IMR-90 (cell line): ENCODE data around the gene PPP1R12C.

Source experiments
- CEBPB ChIP-seq: IDR thresholded peaks from 2 replicates; pipeline ENCODE4 v1.6.1; 2012; ENCODE audit warnings: low read depth, low read length, improper control_type of control experiment
- CHD1 ChIP-seq: IDR thresholded peaks from 2 replicates; pipeline ENCODE4 v1.6.1; 2012; ENCODE audit warnings: low read depth, low read length, improper control_type of control experiment
- POLR2A ChIP-seq: IDR thresholded peaks from 2 replicates; pipeline ENCODE4 v1.6.1; 2012; ENCODE audit warnings: mild to moderate bottlenecking, low read depth, low read length
- RAD21 ChIP-seq: IDR thresholded peaks from 2 replicates; pipeline ENCODE4 v1.6.1; 2012; ENCODE audit warnings: low read length, improper control_type of control experiment
- RCOR1 ChIP-seq: IDR thresholded peaks from 2 replicates; pipeline ENCODE4 v1.6.1; 2012; ENCODE audit warnings: mild to moderate bottlenecking, low read length, improper control_type of control experiment; ENCODE audit not compliant: insufficient replicate concordance
- TF ChIP-seq, protein P1 (sequence below): conservative IDR thresholded peaks from 2 replicates; pipeline ENCODE4 v1.5.1; 2012; ENCODE audit warnings: mild to moderate bottlenecking, low read depth, low read length, improper control_type of control experiment

DNA sequence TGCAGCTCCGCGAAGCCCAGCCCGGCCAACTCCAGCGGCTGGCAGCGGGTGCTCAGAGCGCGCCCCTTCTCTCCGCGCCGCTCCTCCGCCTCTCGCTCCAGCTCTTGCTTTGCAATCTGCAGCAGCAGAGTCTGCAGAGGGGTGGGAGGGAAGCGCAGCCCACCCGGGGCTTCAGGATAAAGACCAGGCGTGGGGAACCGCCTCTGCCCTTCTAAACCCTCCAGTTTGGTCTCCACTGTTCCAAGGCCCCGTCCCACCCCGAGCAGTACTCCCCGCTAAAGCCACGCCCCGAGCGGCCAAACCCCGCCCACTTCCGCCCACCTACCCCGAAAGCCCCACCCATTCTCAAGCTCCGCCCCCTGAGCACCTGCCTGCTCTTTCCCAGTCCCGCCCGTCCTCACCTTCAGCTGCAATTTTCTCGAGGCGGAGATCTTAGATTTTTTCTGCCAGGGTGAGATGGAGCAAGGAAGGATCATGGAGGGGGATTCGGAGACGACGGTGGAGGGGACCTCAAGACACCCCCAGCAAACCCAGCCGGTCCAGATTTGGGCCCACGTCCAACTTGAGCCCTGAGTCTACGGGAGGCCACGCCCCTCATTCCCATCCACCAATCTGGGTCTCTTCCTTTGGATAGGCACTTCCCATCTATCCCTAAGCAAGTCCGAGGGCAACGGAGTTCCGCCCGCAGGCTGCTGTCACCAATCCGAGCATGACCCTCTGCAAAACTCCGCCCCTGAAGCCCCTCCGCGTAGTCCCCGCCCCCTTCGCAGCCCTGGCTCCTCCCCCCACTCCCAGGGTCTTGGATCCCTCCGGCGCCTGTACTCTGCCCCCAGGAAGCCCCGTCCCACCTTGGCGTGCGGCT is 39.0 kb upstream of the PPP1R12C start:
- TF ChIP-seq, protein P1, sequence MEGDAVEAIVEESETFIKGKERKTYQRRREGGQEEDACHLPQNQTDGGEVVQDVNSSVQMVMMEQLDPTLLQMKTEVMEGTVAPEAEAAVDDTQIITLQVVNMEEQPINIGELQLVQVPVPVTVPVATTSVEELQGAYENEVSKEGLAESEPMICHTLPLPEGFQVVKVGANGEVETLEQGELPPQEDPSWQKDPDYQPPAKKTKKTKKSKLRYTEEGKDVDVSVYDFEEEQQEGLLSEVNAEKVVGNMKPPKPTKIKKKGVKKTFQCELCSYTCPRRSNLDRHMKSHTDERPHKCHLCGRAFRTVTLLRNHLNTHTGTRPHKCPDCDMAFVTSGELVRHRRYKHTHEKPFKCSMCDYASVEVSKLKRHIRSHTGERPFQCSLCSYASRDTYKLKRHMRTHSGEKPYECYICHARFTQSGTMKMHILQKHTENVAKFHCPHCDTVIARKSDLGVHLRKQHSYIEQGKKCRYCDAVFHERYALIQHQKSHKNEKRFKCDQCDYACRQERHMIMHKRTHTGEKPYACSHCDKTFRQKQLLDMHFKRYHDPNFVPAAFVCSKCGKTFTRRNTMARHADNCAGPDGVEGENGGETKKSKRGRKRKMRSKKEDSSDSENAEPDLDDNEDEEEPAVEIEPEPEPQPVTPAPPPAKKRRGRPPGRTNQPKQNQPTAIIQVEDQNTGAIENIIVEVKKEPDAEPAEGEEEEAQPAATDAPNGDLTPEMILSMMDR: no peak
- TF ChIP-seq CHD1 (no peak), RAD21 (no peak), POLR2A (no peak), RCOR1 (no peak), CEBPB (no peak)
